ENCODE data around the gene COIL.

COIL gene

GRCh38 chr17:56935461-56935860, 25.4 kb downstream of the COIL start:
- no peak for DNase-seq (ENCODE audit: low read depth in 2 of 2)

GRCh38 chr17:56934280-56934679, 26.6 kb downstream of the COIL start:
- DNase-seq (ENCODE audit: low read depth in 2 of 2): no peak

- DNase-seq (ENCODE audit: low read depth in 2 of 2): no peak
Measured at GRCh38 chr17:56933868-56934267, 27.0 kb downstream of the COIL start.

- no peak for DNase-seq (ENCODE audit: low read depth in 2 of 2)
Measured at GRCh38 chr17:56933151-56933745, 27.6 kb downstream of the COIL start.

- no peak for DNase-seq (ENCODE audit: low read depth in 2 of 2)
Measured at GRCh38 chr17:56930739-56931337, 30.0 kb downstream of the COIL start.

GRCh38 chr17:56929362-56929969, 31.4 kb downstream of the COIL start:
- no peak for DNase-seq (ENCODE audit: low read depth in 2 of 2)

- DNase-seq (ENCODE audit: low read depth in 2 of 2): no peak
Measured at GRCh38 chr17:56928586-56928985, 32.3 kb downstream of the COIL start.

GRCh38 chr17:56926704-56927103, 34.1 kb downstream of the COIL start:
- DNase-seq (ENCODE audit: low read depth in 2 of 2): no peak

GRCh38 chr17:56926270-56926669, 34.6 kb downstream of the COIL start:
- no peak for DNase-seq (ENCODE audit: low read depth in 2 of 2)

GRCh38 chr17:56925088-56925487, 35.8 kb downstream of the COIL start:
- DNase-seq (ENCODE audit: low read depth in 2 of 2): no peak

GRCh38 chr17:56919717-56920116, 41.1 kb downstream of the COIL start:
- no peak for DNase-seq (ENCODE audit: low read depth in 2 of 2)

GRCh38 chr17:56918916-56919315, 41.9 kb downstream of the COIL start:
- no peak for DNase-seq (ENCODE audit: low read depth in 2 of 2)

GRCh38 chr17:56917559-56918296, 43.1 kb downstream of the COIL start:
- DNase-seq (ENCODE audit: low read depth in 2 of 2): no peak

- no peak for DNase-seq (ENCODE audit: low read depth in 2 of 2)
Measured at GRCh38 chr17:56914581-56915273, 46.1 kb downstream of the COIL start.

GRCh38 chr17:56913867-56914580, 46.8 kb downstream of the COIL start, which contains the start of gene TRIM25:
Gene TRIM25 (minus strand): TSS chr17:56914049. CDS start chr17:56913988, 61 bp downstream.
- DNase-seq (ENCODE audit: low read depth in 2 of 2): peak; percentile 72 to 80

GRCh38 chr17:56913353-56913866, 47.4 kb downstream of the COIL start:
- DNase-seq (ENCODE audit: low read depth in 2 of 2): no peak

GRCh38 chr17:56913000-56913311, 47.9 kb downstream of the COIL start:
- no peak for DNase-seq (ENCODE audit: low read depth in 2 of 2)

GRCh38 chr17:56912105-56912999, 48.5 kb downstream of the COIL start:
- no peak for DNase-seq (ENCODE audit: low read depth in 2 of 2)

- DNase-seq (ENCODE audit: low read depth in 2 of 2): no peak
Measured at GRCh38 chr17:56910509-56911235, 50.2 kb downstream of the COIL start.

All from stimulated activated CD8-positive, alpha-beta memory T cell treated with anti-CD3 and anti-CD28 coated beads, Interleukin-7, amount 100 ng/mL, for 1 hour (primary cell).